Fibroblast of lung (primary cell): ENCODE measurements around the gene CFHR2.

Experiments used
- EZH2 ChIP-seq: IDR thresholded peaks from 2 replicates; pipeline ENCODE4 v1.5.1; 2012; ENCODE audit warnings: low read length, control low read depth, mild to moderate bottlenecking; ENCODE audit errors: missing control alignments
- TF ChIP-seq, protein P1 (sequence below), 2 donors: IDR thresholded peaks in 1 of 2; conservative IDR thresholded peaks in 1 of 2; 1 replicate in 1 of 2; 2 replicates in 1 of 2; pipeline ENCODE4 v1.5.1; 2011 to 2012; ENCODE audit warnings: low read length in 2 of 2, control low read depth in 1 of 2, inconsistent platforms in 1 of 2, low read depth in 1 of 2, mild to moderate bottlenecking in 1 of 2

- TF ChIP-seq, protein P1, sequence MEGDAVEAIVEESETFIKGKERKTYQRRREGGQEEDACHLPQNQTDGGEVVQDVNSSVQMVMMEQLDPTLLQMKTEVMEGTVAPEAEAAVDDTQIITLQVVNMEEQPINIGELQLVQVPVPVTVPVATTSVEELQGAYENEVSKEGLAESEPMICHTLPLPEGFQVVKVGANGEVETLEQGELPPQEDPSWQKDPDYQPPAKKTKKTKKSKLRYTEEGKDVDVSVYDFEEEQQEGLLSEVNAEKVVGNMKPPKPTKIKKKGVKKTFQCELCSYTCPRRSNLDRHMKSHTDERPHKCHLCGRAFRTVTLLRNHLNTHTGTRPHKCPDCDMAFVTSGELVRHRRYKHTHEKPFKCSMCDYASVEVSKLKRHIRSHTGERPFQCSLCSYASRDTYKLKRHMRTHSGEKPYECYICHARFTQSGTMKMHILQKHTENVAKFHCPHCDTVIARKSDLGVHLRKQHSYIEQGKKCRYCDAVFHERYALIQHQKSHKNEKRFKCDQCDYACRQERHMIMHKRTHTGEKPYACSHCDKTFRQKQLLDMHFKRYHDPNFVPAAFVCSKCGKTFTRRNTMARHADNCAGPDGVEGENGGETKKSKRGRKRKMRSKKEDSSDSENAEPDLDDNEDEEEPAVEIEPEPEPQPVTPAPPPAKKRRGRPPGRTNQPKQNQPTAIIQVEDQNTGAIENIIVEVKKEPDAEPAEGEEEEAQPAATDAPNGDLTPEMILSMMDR (conservative IDR thresholded peaks at IDR 0.05 in 1 of 2, IDR thresholded peaks at IDR 0.05 in 1 of 2; ENCODE audit: low read depth in 1 of 2, low read length in 2 of 2), result no peak
- TF ChIP-seq EZH2, result no peak
These were observed 53.9 kb downstream of the CFHR2 start for GRCh38 chr1:196997423-196997822.
